Effector memory CD4-positive, alpha-beta T cell (primary cell): ENCODE results near the gene MRPL10.

Experiments
- DNase-seq, 3 donors: peaks; one replicate each; pipeline ENCODE4 v3.0.0-alpha.2; 2020
- H3K27ac ChIP-seq: 2 replicates; pipeline ENCODE4 v1.7.0; 2013; ENCODE audit warnings: mild to moderate bottlenecking, low read length, moderate library complexity; ENCODE audit not compliant: insufficient read depth, poor library complexity, severe bottlenecking
- H3K27me3 ChIP-seq: replicated peaks from 2 replicates; pipeline ENCODE4 v1.7.0; 2013; ENCODE audit warnings: mild to moderate bottlenecking, low read length; ENCODE audit not compliant: insufficient read depth, control insufficient read depth, poor library complexity, severe bottlenecking
- H3K36me3 ChIP-seq: 2 replicates; pipeline ENCODE4 v1.7.0; 2013; ENCODE audit warnings: mild to moderate bottlenecking, low read length, moderate library complexity; ENCODE audit not compliant: control insufficient read depth, insufficient read depth
- H3K4me1 ChIP-seq: 2 replicates; pipeline ENCODE4 v1.7.0; 2013; ENCODE audit warnings: low read length, mild to moderate bottlenecking; ENCODE audit not compliant: control insufficient read depth, insufficient read depth, poor library complexity, severe bottlenecking
- H3K4me3 ChIP-seq: 2 replicates; pipeline ENCODE4 v1.7.0; 2013; ENCODE audit warnings: low read length, low read depth, mild to moderate bottlenecking; ENCODE audit not compliant: insufficient read depth, poor library complexity, severe bottlenecking
- H3K9me3 ChIP-seq: 2 replicates; pipeline ENCODE4 v1.7.0; 2013; ENCODE audit warnings: mild to moderate bottlenecking, low read length, moderate library complexity; ENCODE audit not compliant: control insufficient read depth

Gene MRPL10

GRCh38 chr17:47806913-47807255, 24.5 kb downstream of the MRPL10 start:
- no peak overlapping the region for H3K27ac ChIP-seq
- no peaks in the 10 kb centered on the region for H3K4me1 ChIP-seq
- no peaks in the 10 kb centered on the region for H3K9me3 ChIP-seq
- no peak for DNase-seq
- H3K4me3 ChIP-seq: no peak overlapping the region
- peaks cover 41% of the 10 kb centered on the region for H3K36me3 ChIP-seq
- H3K27me3 ChIP-seq: no peaks in the 10 kb centered on the region

GRCh38 chr17:47806026-47806912, 25.1 kb downstream of the MRPL10 start:
- H3K27me3 ChIP-seq: no peaks in the 10 kb centered on the region
- H3K27ac ChIP-seq: no peak overlapping the region
- no peak overlapping the region for H3K4me3 ChIP-seq
- no peaks in the 10 kb centered on the region for H3K9me3 ChIP-seq
- peaks cover 37% of the 10 kb centered on the region for H3K36me3 ChIP-seq
- no peaks in the 10 kb centered on the region for H3K4me1 ChIP-seq
- DNase-seq: no peak

GRCh38 chr17:47804461-47804860, 26.9 kb downstream of the MRPL10 start:
- DNase-seq: no peak
- Histone ChIP-seq H3K4me3 (no peak overlapping the region), H3K36me3 (peaks cover 21% of the 10 kb centered on the region), H3K27me3 (no peaks in the 10 kb centered on the region), H3K4me1 (no peaks in the 10 kb centered on the region), H3K27ac (no peak overlapping the region), H3K9me3 (no peaks in the 10 kb centered on the region)

GRCh38 chr17:47803751-47804150, 27.6 kb downstream of the MRPL10 start:
- Histone ChIP-seq H3K9me3 (no peaks in the 10 kb centered on the region), H3K4me1 (no peaks in the 10 kb centered on the region), H3K27ac (no peak overlapping the region), H3K36me3 (peaks cover 14% of the 10 kb centered on the region), H3K27me3 (no peaks in the 10 kb centered on the region), H3K4me3 (no peak overlapping the region)
- DNase-seq: no peak

- H3K27ac ChIP-seq: no peak overlapping the region
- H3K9me3 ChIP-seq: no peaks in the 10 kb centered on the region
- DNase-seq: no peak
- H3K27me3 ChIP-seq: no peaks in the 10 kb centered on the region
- no peaks in the 10 kb centered on the region for H3K4me1 ChIP-seq
- peaks cover 9% of the 10 kb centered on the region for H3K36me3 ChIP-seq
- H3K4me3 ChIP-seq: no peak overlapping the region
Measured at GRCh38 chr17:47803201-47803600, 28.1 kb downstream of the MRPL10 start.

- H3K27ac ChIP-seq: no peak overlapping the region
- no peak overlapping the region for H3K4me3 ChIP-seq
- no peaks in the 10 kb centered on the region for H3K9me3 ChIP-seq
- peaks cover 1% of the 10 kb centered on the region for H3K36me3 ChIP-seq
- no peaks in the 10 kb centered on the region for H3K4me1 ChIP-seq
- H3K27me3 ChIP-seq: no peaks in the 10 kb centered on the region
- DNase-seq: peak; percentile 12 to 29 (median 23)
Measured at GRCh38 chr17:47802341-47803022, 28.9 kb downstream of the MRPL10 start.

GRCh38 chr17:47801906-47802305, 29.4 kb downstream of the MRPL10 start:
- Histone ChIP-seq H3K4me1 (no peaks in the 10 kb centered on the region), H3K27me3 (no peaks in the 10 kb centered on the region), H3K36me3 (no peaks in the 10 kb centered on the region), H3K9me3 (no peaks in the 10 kb centered on the region), H3K27ac (no peak overlapping the region), H3K4me3 (no peak overlapping the region)
- DNase-seq: no peak

- Histone ChIP-seq H3K4me3 (no peak overlapping the region), H3K27ac (no peak overlapping the region), H3K36me3 (no peaks in the 10 kb centered on the region), H3K9me3 (no peaks in the 10 kb centered on the region), H3K4me1 (no peaks in the 10 kb centered on the region), H3K27me3 (no peaks in the 10 kb centered on the region)
- DNase-seq: no peak
Measured at GRCh38 chr17:47801176-47801765, 30.1 kb downstream of the MRPL10 start.

GRCh38 chr17:47800686-47801085, 30.7 kb downstream of the MRPL10 start:
- Histone ChIP-seq H3K27me3 (no peaks in the 10 kb centered on the region), H3K27ac (no peak overlapping the region), H3K4me3 (no peak overlapping the region), H3K36me3 (no peaks in the 10 kb centered on the region), H3K4me1 (no peaks in the 10 kb centered on the region), H3K9me3 (no peaks in the 10 kb centered on the region)
- DNase-seq: no peak

- no peak for DNase-seq
- H3K27ac ChIP-seq: no peak overlapping the region
- H3K9me3 ChIP-seq: no peaks in the 10 kb centered on the region
- H3K4me3 ChIP-seq: no peak overlapping the region
- H3K36me3 ChIP-seq: no peaks in the 10 kb centered on the region
- H3K4me1 ChIP-seq: no peaks in the 10 kb centered on the region
- H3K27me3 ChIP-seq: no peaks in the 10 kb centered on the region
Measured at GRCh38 chr17:47797797-47798196, 33.5 kb downstream of the MRPL10 start.
